ENCODE results near the gene HES6. TPM values are rescaled to one million over a fixed set of nuclear protein-coding genes. Genes with fewer than 3 reads are reported as not detected.

HES6 gene
- total RNA-seq, 1 donor from 2014 or later: 7.3 TPM

DNA sequence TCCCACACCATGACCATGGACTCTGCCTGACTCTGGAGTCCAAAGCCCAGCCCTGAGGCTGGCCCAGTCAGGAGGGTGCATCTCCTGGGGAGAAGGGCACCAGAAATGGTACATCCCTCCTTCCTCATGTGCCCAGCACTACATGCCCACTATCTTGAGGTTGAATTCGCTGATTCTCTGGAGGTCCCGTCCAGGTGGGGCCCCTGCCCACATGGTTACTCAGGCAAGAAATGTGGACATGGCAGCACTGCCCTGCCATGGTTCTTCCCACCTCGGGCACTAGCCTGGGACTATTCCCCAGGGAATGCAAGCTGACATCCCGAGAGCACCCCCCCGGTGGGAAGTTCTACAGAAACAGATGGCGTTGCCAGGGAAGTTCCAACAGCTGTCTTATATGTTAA lies 15.3 kb upstream of the HES6 start:
- intact Hi-C loops (cut with DNase I): no loop called here
- DNase-seq (no peak), ATAC-seq (no peak)
- Histone ChIP-seq H3K36me3 (peaks cover 90% of the 10 kb centered on the region), H3K9me3 (no peaks in the 10 kb centered on the region), H3K4me3 (no peak overlapping the region), H3K27ac (no peak overlapping the region), H3K27me3 (no peaks in the 10 kb centered on the region), H3K4me1 (no peaks in the 10 kb centered on the region)
- TF ChIP-seq, protein P1, sequence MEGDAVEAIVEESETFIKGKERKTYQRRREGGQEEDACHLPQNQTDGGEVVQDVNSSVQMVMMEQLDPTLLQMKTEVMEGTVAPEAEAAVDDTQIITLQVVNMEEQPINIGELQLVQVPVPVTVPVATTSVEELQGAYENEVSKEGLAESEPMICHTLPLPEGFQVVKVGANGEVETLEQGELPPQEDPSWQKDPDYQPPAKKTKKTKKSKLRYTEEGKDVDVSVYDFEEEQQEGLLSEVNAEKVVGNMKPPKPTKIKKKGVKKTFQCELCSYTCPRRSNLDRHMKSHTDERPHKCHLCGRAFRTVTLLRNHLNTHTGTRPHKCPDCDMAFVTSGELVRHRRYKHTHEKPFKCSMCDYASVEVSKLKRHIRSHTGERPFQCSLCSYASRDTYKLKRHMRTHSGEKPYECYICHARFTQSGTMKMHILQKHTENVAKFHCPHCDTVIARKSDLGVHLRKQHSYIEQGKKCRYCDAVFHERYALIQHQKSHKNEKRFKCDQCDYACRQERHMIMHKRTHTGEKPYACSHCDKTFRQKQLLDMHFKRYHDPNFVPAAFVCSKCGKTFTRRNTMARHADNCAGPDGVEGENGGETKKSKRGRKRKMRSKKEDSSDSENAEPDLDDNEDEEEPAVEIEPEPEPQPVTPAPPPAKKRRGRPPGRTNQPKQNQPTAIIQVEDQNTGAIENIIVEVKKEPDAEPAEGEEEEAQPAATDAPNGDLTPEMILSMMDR (IDR thresholded peaks at IDR 0.05): no peak

DNA sequence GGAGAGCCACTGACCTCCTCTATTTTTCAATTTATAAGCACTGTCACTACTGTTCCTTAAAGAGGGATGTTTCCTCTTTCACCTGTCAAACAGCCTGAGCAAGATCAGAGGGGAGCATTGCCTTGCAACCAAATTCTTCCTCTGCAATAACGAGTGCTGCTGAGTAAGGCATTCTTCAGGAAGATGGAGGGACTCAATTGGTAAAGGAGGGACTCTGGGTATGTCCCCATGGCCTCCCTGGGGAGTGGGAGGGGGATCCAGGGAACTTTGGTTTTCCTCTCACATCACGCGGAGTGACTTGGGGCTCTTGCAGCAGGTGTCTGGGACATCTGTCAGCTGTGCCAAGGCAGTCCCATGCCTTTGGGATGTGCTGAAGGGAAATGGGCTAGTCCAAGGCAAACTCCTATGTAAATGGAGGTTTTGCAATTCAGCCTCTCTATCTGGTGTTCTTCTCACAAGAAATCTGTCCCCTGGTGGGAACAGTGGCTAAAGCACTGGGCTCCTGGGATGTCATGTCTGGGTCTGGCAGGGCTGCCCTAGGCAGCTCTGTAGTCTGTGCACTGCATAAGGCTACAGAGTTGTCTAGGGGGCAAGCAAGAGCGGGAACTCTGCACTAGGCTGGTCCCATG lies 14.4 kb upstream of the HES6 start:
- intact Hi-C loops (cut with DNase I): no loop called here
- Histone ChIP-seq H3K36me3 (peaks cover 90% of the 10 kb centered on the region), H3K4me1 (no peaks in the 10 kb centered on the region), H3K27ac (no peak overlapping the region), H3K27me3 (no peaks in the 10 kb centered on the region), H3K9me3 (no peaks in the 10 kb centered on the region), H3K4me3 (no peak overlapping the region)
- DNase-seq: no peak
- TF ChIP-seq, protein P1 (IDR thresholded peaks at IDR 0.05): no peak
- no peak for ATAC-seq

DNA sequence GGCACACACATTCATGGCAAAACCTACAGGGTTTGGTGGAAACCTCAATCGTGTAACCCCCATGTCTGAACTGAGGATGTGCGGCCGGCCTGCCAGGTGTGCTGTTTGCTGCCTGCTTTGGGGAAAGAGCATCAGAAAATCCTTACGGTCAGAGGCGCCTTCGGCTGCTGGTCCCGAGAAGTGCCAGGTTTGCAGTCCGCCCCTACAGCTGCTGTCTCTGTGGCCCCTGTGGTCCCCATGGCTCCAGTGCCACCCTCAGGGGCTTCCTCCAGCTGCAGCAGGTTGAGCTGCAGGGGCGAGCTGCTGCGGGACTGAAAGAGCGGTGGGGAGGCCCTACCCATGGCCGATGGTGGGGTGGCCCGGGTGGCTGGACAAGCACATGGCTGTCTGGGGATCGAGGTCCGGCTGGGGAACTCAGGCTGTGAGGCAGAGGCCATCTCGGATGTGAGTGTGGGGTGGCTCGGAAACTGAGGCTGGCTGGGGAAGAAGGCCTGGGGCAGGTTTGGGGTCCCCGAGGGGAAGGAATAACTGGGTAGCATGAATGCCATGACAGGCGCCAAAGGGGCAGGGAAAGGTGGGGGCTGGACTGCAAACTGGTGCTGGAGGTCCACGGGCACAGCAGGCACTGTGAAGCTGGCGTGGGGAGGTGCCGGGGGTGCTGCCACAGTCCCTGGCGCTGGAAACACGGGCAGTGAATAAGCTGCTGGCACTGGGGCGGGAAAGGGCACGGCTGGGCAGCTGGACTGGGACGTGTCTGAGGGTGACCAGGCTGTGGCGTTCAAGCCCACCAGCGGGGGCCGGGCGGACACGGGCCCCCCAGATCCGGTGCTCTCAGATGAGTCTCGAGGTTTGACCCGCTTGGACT lies 13.2 kb upstream of the HES6 start:
- no peaks in the 10 kb centered on the region for H3K9me3 ChIP-seq
- no peak overlapping the region for H3K4me3 ChIP-seq
- no peak overlapping the region for H3K27ac ChIP-seq
- TF ChIP-seq, protein P1 (IDR thresholded peaks at IDR 0.05): no peak
- no peak for ATAC-seq
- H3K27me3 ChIP-seq: no peaks in the 10 kb centered on the region
- intact Hi-C loops (cut with DNase I): no loop called here
- DNase-seq: no peak
- H3K36me3 ChIP-seq: peaks cover 78% of the 10 kb centered on the region
- peaks cover under 1% of the 10 kb centered on the region for H3K4me1 ChIP-seq

DNA sequence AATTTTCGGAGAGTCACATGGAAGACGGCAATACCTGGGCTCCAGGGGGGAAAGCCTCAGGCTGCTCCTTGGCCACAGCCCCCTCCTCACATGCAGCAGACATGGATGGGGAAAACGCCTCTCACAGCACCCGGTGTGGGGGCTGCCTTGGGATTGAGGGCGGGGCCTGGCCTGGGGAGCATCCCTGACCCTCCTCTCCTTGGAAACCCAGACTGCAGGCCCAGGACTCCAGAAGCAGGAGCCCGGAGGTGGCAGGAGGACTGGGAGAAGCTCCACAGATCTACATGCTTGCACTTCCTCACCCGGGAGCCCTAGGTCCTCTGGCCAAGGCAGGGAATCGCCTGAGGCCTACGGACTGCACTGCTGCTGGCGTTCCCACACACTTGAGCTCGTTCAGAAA lies 12.1 kb upstream of the HES6 start:
- TF ChIP-seq, protein P1 (IDR thresholded peaks at IDR 0.05): no peak
- Histone ChIP-seq H3K27me3 (no peaks in the 10 kb centered on the region), H3K4me3 (no peak overlapping the region), H3K9me3 (no peaks in the 10 kb centered on the region), H3K36me3 (peaks cover 68% of the 10 kb centered on the region), H3K4me1 (peaks cover 5% of the 10 kb centered on the region), H3K27ac (no peak overlapping the region)
- DNase-seq (no peak), ATAC-seq (no peak)
- intact Hi-C loops (cut with DNase I): no loop called here

DNA sequence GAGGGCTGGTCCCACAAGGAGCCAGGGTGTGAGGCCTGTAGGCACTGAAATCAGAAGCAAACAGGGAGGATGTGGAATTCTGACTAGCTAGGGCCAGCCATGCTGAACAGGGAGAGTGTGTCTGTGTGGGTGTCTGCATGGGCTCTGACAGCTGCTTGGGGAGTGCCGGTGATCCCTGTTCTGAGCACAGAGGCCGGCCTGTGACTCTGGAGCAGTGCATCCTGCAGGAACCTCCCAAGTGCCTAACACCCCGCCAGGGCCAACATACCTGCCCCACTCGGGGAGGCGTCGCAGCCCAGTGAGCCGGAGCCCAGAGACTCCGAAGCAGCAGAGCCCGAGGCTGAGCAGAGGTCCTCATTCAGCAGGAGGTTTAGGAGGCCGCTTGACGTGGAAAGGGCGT lies 11.5 kb upstream of the HES6 start:
- no peak for ATAC-seq
- no peak overlapping the region for H3K27ac ChIP-seq
- intact Hi-C loops (cut with DNase I): no loop called here
- H3K4me3 ChIP-seq: no peak overlapping the region
- H3K4me1 ChIP-seq: peaks cover 5% of the 10 kb centered on the region
- DNase-seq: no peak
- TF ChIP-seq, protein P1 (IDR thresholded peaks at IDR 0.05): no peak
- peaks cover 67% of the 10 kb centered on the region for H3K36me3 ChIP-seq
- H3K27me3 ChIP-seq: no peaks in the 10 kb centered on the region
- no peaks in the 10 kb centered on the region for H3K9me3 ChIP-seq

Data from upper lobe of right lung (tissue), 1 donor.